OCI-LY1 (cell line): ENCODE results near the gene CDH3.

ENCODE experiments used
- CTCF ChIP-seq: fragments of 200-600 bp; sonication (generic), shearing (Covaris generic); IDR thresholded peaks from 2 replicates; pipeline ENCODE4 v1.5.1; 2017; ENCODE audit warnings: mild to moderate bottlenecking, antibody characterized with exemption, low read length, moderate library complexity, mixed read lengths
- EZH2 ChIP-seq: fragments of 200-600 bp; sonication (generic), shearing (Covaris generic); IDR thresholded peaks from 2 replicates; pipeline ENCODE4 v1.8.0; 2017; ENCODE audit warnings: borderline replicate concordance, mixed run types, mild to moderate bottlenecking, antibody characterized with exemption, low read length, moderate library complexity, mixed read lengths

- no peak for TF ChIP-seq CTCF
- no peak for TF ChIP-seq EZH2
These were observed 18.6 kb upstream of the CDH3 start for GRCh38 chr16:68626557-68626956.
